Measurements from ENCODE around the gene ANKRD11. TPM values are rescaled to one million over a fixed set of nuclear protein-coding genes. Genes with fewer than 3 reads are reported as not detected.

ANKRD11 gene
- total RNA-seq, 1 experiment from 2014 or later: 266 TPM

GRCh38 chr16:89401641-89402445, 88.5 kb downstream of the ANKRD11 start:
- H3K9ac ChIP-seq (ENCODE audit: low read length): no peak overlapping the region
- TF ChIP-seq, protein P1, sequence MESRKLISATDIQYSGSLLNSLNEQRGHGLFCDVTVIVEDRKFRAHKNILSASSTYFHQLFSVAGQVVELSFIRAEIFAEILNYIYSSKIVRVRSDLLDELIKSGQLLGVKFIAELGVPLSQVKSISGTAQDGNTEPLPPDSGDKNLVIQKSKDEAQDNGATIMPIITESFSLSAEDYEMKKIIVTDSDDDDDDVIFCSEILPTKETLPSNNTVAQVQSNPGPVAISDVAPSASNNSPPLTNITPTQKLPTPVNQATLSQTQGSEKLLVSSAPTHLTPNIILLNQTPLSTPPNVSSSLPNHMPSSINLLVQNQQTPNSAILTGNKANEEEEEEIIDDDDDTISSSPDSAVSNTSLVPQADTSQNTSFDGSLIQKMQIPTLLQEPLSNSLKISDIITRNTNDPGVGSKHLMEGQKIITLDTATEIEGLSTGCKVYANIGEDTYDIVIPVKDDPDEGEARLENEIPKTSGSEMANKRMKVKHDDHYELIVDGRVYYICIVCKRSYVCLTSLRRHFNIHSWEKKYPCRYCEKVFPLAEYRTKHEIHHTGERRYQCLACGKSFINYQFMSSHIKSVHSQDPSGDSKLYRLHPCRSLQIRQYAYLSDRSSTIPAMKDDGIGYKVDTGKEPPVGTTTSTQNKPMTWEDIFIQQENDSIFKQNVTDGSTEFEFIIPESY (IDR thresholded peaks at IDR 0.05; ENCODE audit: extremely low read depth, insufficient replicate concordance, low read length): no peak
- TF ChIP-seq, protein P2, sequence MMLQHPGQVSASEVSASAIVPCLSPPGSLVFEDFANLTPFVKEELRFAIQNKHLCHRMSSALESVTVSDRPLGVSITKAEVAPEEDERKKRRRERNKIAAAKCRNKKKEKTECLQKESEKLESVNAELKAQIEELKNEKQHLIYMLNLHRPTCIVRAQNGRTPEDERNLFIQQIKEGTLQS (IDR thresholded peaks at IDR 0.05): no peak
- TF ChIP-seq POLR2A (IDR thresholded peaks at IDR 0.05; ENCODE audit: borderline replicate concordance, extremely low read depth, insufficient read depth, insufficient read length) (no peak), JUND (IDR thresholded peaks at IDR 0.05) (no peak), TCF7L2 (IDR thresholded peaks at IDR 0.05; ENCODE audit: borderline replicate concordance, extremely low read depth, insufficient read depth, insufficient read length) (no peak), EZH2phosphoT487 (IDR thresholded peaks at IDR 0.05; ENCODE audit: borderline replicate concordance) (no peak), REST (IDR thresholded peaks at IDR 0.05; ENCODE audit: low read depth) (no peak), ZNF274 (IDR thresholded peaks at IDR 0.05; ENCODE audit: low read depth, low read length) (no peak), RAD21 (IDR thresholded peaks at IDR 0.05; ENCODE audit: low read depth) (no peak), YY1 (IDR thresholded peaks at IDR 0.05; ENCODE audit: extremely low read depth, insufficient replicate concordance, low read depth, low read length) (no peak), CTCF (IDR thresholded peaks at IDR 0.05 in 2 of 3, conservative IDR thresholded peaks at IDR 0.05 in 1 of 3; ENCODE audit: borderline replicate concordance in 1 of 3, insufficient read depth in 1 of 3, low read depth in 2 of 3, low read length in 2 of 3) (no peak), ELF1 (IDR thresholded peaks at IDR 0.05; ENCODE audit: borderline replicate concordance, low read depth) (no peak), CBX3 (IDR thresholded peaks at IDR 0.05; ENCODE audit: low read depth) (no peak), SP1 (IDR thresholded peaks at IDR 0.05; ENCODE audit: low read depth) (no peak), EGR1 (IDR thresholded peaks at IDR 0.05; ENCODE audit: low read depth) (no peak), FOSL1 (IDR thresholded peaks at IDR 0.05; ENCODE audit: low read depth) (no peak)
- ChIA-PET RAD21 (ENCODE audit: low non-redundant PET in 1 of 2, low total read pairs in 2 of 2, uncharacterized antibody in 2 of 2, unreplicated experiment in 2 of 2) (no interaction called here), POLR2A (no interaction called here), CTCF (no interaction called here)
- H3K4me3 ChIP-seq (replicated peaks in 1 of 2; ENCODE audit: low read depth in 1 of 2, low read length in 2 of 2): no peak overlapping the region
- H3K4me1 ChIP-seq (ENCODE audit: control insufficient read depth in 1 of 2, insufficient read depth in 2 of 2, low read length in 2 of 2): peaks cover 0 to 19% of the 10 kb centered on the region in 2 experiments; a peak in 2 of 4 replicates
- BruUV-seq (replicated peaks): no TSS peak
- peaks cover 94% of the 10 kb centered on the region for H3K79me2 ChIP-seq (ENCODE audit: insufficient read depth, low read length)
- no peaks in the 10 kb centered on the region for H3K27me3 ChIP-seq (ENCODE audit: insufficient read depth, low read length)
- peaks cover 40% of the 10 kb centered on the region; the same call in 1 of the 2 replicates for H4K20me1 ChIP-seq (ENCODE audit: insufficient read depth)
- no peak overlapping the region for H3K27ac ChIP-seq (ENCODE audit: low read depth, low read length)
- no peak overlapping the region for H3K4me2 ChIP-seq (ENCODE audit: low read length)
- no peaks in the 10 kb centered on the region for H3K9me3 ChIP-seq (ENCODE audit: control insufficient read depth in 1 of 2, insufficient read depth in 1 of 2, low read depth in 1 of 2, low read length in 2 of 2)
- no peak for DNase-seq (ENCODE audit: low read depth, low spot score)
- no peak for ATAC-seq
- no peak overlapping the region for H2AFZ ChIP-seq (ENCODE audit: low read depth, low read length, poor library complexity, severe bottlenecking)
- intact Hi-C loops (cut with micrococcal nuclease): no loop called here
- no peaks in the 10 kb centered on the region for H3K36me3 ChIP-seq (ENCODE audit: control insufficient read depth in 1 of 2, insufficient read depth in 2 of 2, low read length in 2 of 2)
- no peaks in the 10 kb centered on the region for H3K9me2 ChIP-seq (ENCODE audit: insufficient read depth)

All from HCT116 (cell line).